ENCODE data around the gene CRTAP.

Gene CRTAP

GRCh38 chr3:33145901-33146580 lies 32.2 kb downstream of the CRTAP start:
- no peak overlapping the region for H3K27ac ChIP-seq (replicated peaks)
- H3K27me3 ChIP-seq (ENCODE audit: insufficient read depth, poor library complexity, severe bottlenecking): no peaks in the 10 kb centered on the region
- no peak for TF ChIP-seq GABPA (IDR thresholded peaks at IDR 0.05; ENCODE audit: low read depth)
- no peak for TF ChIP-seq POLR2AphosphoS5 (IDR thresholded peaks at IDR 0.05; ENCODE audit: low read depth)
- TF ChIP-seq SPI1 (IDR thresholded peaks at IDR 0.05; ENCODE audit: borderline replicate concordance, low read depth): no peak
- TF ChIP-seq REST (IDR thresholded peaks at IDR 0.05; ENCODE audit: insufficient replicate concordance, low read depth): no peak
- TF ChIP-seq, protein P1, sequence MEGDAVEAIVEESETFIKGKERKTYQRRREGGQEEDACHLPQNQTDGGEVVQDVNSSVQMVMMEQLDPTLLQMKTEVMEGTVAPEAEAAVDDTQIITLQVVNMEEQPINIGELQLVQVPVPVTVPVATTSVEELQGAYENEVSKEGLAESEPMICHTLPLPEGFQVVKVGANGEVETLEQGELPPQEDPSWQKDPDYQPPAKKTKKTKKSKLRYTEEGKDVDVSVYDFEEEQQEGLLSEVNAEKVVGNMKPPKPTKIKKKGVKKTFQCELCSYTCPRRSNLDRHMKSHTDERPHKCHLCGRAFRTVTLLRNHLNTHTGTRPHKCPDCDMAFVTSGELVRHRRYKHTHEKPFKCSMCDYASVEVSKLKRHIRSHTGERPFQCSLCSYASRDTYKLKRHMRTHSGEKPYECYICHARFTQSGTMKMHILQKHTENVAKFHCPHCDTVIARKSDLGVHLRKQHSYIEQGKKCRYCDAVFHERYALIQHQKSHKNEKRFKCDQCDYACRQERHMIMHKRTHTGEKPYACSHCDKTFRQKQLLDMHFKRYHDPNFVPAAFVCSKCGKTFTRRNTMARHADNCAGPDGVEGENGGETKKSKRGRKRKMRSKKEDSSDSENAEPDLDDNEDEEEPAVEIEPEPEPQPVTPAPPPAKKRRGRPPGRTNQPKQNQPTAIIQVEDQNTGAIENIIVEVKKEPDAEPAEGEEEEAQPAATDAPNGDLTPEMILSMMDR (IDR thresholded peaks at IDR 0.05; ENCODE audit: insufficient read depth, low read length): no peak
- no peak overlapping the region for H3K4me3 ChIP-seq (replicated peaks; ENCODE audit: insufficient read depth, low read length)
- no peak for DNase-seq (ENCODE audit: low read depth in 1 of 2, low spot score in 1 of 2)

DNA sequence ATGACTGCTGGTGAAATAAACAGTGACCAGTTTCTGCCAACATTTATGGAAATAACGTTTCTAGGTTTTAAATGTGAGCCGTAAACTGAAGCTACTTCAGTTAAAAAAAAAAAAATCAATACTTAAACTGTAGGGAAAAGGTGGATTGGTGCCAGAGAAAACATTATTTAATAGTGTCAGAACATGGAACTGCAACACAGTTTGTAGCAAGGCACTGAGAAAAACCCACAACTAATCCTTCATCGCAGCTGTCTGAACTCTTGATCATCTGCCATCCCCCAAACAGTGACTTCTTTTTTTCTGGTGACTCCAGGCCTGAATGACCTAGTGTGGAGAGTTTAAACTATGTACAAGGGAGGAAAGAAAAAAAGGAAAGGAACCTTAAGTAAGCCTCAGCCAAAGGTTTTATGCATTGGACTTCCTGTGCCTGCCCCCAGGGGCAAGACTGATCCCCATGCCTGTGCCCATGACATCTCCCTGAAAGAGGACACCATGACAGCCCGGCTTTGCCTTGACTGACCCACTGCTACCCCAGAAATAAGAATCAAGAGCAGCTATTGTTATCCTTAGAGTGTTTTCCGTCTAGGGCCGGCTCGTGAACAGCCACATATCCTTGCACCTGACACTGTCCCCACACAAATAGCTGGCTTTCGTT lies 33.1 kb downstream of the CRTAP start:
- no peak for DNase-seq (ENCODE audit: low read depth in 1 of 2, low spot score in 1 of 2)
- Histone ChIP-seq H3K27ac (replicated peaks) (no peak overlapping the region), H3K27me3 (ENCODE audit: insufficient read depth, poor library complexity, severe bottlenecking) (no peaks in the 10 kb centered on the region), H3K4me3 (replicated peaks; ENCODE audit: insufficient read depth, low read length) (no peak overlapping the region)
- TF ChIP-seq, protein P1 (IDR thresholded peaks at IDR 0.05; ENCODE audit: insufficient read depth, low read length): no peak
- peak; percentile 5; the same call in 1 of the 2 replicates for TF ChIP-seq SPI1 (IDR thresholded peaks at IDR 0.05; ENCODE audit: borderline replicate concordance, low read depth)

- H3K27me3 ChIP-seq (ENCODE audit: insufficient read depth, poor library complexity, severe bottlenecking): no peaks in the 10 kb centered on the region
- no peak overlapping the region for H3K4me3 ChIP-seq (replicated peaks; ENCODE audit: insufficient read depth, low read length)
- no peak overlapping the region for H3K27ac ChIP-seq (replicated peaks)
- DNase-seq (ENCODE audit: low read depth in 1 of 2, low spot score in 1 of 2): peak; percentile 27 to 77
- TF ChIP-seq REST (IDR thresholded peaks at IDR 0.05; ENCODE audit: insufficient replicate concordance, low read depth) (no peak), SPI1 (IDR thresholded peaks at IDR 0.05; ENCODE audit: borderline replicate concordance, low read depth) (no peak; the same call in 1 of the 2 replicates), POLR2AphosphoS5 (IDR thresholded peaks at IDR 0.05; ENCODE audit: low read depth) (no peak), GABPA (IDR thresholded peaks at IDR 0.05; ENCODE audit: low read depth) (no peak)
- TF ChIP-seq, protein P1 (IDR thresholded peaks at IDR 0.05; ENCODE audit: insufficient read depth, low read length): no peak
Observed at GRCh38 chr3:33149342-33149741, 35.5 kb downstream of the CRTAP start.
